CD4-positive, alpha-beta T cell treated with Interferon alpha-2 for 1 hour (primary cell): Measurements from ENCODE around the gene ACOT8.
"Not testable (repeated sequence)": the region's sequence is repeated elsewhere in the genome, so short reads cannot be mapped to it uniquely, and the experiment has no call there.

ENCODE experiments used
- DNase-seq, 2 donors: peaks; one replicate each; pipeline ENCODE4 v3.0.0-alpha.2; 2020 to 2022

ACOT8 gene

DNA sequence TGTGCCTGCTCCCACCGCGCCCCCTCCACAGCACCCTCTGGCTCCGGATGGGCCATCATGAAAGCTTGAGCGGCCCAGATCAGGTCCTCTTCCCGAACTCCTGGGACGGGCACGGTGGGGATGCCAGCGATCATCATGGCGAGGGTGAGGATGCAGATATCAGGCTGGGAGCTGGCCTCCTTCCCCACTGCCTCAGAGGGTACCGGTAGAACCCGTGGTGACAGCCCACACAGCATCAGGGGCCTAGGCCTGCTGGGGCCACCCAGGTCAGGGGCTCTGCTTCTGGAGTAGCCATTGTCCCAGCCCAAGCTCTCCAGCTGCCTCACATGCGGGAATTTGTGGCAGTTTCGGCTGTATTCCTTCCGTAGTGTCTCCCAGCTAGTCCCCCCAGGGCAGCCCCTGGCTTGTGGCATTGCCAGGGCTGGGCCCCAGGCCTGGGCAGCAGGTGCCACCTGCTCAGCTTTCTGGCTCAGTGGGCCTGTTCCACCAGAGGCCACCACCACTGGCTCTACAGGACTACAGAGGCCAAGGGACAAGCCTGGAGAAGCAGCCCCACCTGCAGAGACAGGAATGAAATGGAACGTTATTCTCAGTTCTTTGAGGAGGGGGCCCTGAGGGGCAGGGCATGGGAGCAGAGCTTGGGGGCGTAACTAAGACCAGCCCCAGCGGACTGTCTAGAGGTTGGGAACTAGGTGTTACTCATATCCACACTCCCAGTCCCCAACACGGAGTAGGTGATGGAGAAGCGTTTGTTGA lies 29.6 kb upstream of the ACOT8 start:
- no peak for DNase-seq

DNA sequence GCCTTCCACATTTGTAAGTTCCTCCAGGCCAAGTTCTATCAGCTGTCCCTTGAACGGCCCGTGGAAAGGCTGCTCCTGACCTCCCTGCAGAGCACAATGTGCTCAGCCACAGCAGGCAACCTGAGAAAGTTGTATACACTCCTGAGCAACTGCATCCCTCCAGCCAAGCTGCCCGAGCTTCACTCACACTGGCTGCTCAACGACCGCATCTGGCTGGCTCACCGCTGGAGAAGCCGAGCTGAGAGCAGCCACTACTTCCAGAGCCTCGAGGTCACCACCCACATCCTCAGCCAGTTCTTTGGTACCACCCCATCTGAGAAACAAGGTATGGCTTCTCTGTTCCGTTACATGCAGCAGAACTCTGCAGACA lies 25.9 kb upstream of the ACOT8 start:
- DNase-seq: no peak

DNA sequence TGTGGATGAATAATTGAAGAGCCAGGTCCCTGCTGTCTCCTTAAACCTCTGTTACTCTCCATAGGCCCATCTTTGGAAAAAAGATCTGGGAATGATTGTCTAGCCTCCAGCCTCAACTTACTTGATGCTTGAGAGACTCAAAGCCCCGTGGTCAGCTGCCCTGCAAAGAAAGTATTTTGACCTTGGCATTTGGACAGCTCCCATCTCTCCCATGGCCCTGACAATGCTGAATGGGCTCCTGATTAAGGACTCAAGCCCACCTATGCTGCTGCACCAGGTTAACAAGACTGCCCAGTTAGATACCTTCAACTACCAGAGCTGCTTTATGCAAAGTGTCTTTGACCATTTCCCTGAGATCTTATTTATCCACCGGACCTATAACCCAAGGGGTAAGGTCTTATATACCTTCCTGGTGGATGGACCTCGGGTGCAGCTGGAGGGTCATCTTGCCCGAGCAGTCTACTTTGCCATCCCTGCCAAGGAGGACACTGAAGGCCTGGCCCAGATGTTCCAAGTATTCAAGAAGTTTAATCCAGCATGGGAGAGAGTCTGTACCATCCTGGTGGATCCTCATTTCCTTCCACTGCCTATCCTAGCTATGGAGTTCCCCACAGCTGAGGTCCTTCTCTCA lies 25.4 kb upstream of the ACOT8 start:
- no peak for DNase-seq

DNA sequence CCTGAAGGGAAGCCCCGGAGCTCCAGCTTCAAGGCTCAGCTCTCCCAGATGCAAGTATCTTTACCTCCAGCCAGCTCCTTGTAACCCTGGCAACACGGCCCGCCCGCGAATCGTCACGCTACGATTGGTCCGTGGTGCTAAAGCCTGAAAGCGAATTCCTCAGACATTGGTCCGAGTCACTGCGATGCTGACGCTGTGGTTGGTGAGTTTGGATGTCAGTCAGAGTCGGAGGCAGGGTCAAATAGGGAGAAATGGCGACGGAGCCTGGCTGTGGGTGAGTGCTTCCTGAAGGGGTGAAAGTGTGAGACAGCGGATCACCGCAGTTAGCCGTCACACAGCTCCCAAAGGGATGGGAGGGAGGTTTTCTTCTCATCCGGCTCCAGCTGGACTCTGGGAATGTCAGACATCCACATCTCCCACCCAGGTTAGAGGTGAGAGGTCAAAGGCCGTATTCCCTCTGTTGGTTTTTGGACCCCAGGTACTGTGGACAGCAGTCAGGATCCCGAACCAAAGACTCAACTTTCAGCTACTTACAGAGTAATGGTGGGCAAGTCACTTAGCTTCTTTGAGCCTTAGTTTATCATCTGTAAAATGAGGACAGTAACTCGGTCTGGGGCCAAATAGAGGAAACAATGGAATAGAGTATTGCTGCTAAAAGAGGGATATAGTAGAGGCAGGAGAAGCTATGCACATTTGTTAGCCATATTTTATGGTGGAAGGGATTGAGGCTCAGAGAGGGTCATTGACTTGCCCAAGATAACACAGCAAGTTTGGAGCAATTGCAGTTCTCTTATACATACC lies 24.0 kb upstream of the ACOT8 start, which contains the start of gene ZSWIM1:
Gene ZSWIM1 (plus strand): TSS at position 240 of the 801 bp plus-strand sequence. CDS start 1,366 bp downstream, outside the sequence.
- DNase-seq: peak; percentile 97 to 99

DNA sequence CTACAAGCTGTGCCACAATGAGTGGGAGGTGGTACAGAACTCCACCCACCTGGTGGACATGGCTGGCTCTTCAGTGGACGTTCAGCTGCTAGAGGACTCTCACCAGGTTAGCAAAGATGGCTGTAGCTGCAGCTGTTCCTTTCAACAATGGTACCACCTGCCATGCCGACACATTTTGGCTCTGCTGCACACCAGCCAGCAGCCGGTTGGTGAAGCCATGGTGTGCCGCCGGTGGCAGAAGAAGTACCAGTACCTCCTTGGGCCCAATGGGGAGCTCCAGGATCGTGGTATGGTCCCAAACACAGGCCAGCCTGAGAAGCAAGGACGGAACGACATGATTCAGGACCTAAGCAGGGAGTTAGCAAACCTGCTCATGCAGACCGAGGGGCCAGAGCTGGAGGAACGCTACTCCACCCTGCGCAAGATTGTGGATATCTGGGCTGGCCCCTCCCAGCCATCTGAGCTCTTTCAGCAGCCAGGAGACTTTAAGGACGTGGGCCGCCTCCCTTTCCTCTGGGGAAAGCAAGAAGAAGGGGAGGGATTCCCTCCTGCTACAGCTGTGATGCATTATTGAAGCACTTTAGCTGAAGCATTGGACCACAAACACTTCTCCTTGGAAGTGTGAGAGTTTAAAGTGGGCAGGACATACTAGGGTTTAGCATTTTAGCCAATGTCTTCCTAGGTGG lies 21.0 kb upstream of the ACOT8 start:
- DNase-seq: no peak

DNA sequence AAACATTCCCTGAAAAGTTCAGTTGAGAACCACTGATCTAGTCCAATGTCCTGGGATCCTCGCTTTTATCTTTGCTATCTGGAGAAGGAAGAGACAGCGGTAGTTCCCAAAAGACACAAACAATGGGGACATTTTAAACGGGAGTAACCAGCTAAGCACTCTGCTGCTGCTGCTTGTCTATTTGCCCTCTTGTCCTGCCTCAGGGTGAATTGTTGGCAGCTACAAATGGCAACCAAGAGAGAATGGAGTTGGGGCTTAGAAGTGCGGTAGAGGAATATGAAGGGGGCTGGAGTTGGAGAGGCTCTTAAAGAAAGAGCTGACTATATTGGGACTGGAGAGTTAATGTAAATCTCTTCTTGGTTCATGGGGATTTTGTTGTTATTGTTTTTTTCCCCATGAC lies 17.4 kb upstream of the ACOT8 start:
- DNase-seq: no peak

DNA sequence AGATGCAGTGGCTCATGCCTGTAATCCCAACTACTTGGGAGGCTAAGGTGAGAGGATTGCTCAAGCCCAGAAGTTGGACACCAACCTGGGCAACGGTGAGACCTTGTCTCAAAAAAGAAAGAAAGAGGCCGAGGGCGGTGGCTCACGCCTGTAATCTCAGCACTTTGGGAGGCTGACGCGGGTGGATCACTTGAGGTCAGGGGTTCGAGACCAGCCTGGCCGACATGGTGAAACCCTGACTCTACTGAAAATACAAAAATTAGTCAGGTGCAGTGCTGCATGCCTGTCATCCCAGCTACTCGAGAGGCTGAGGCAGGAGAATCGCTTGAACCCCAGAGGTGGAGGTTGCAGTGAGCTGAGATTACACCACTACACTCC lies 16.9 kb upstream of the ACOT8 start:
- not testable (repeated sequence) for DNase-seq

DNA sequence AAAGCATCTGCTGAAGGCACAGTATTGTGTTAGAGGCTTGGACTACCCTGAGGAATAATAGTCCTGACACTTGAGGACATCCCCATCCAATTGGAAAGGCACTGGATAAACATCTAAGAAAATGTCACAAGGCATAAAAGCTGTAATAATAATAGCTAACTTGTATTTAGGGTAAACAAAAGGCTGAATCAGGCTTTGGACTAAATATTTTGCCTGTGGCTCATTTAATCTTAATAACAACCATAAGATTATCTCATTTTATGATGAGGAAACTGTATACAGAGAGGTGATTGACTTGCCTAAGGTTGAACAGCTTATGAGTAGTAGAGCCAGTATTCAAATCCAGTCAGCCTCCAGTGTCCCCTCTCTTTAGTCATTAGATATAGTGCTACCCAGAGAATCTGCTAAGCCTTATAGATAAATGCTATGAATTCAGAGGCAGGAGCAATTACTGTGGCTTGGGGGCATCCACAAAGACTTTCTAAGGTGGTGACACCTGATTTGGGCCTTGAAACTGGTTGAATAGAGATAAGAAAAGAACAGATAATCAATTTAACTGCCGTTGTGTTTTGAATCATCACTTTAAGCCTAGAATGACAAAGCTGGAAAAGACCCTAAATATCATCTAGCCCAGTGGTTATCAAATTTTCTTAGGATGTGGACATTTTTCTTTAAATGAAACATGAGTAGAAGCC lies 16.4 kb upstream of the ACOT8 start:
- DNase-seq: no peak

DNA sequence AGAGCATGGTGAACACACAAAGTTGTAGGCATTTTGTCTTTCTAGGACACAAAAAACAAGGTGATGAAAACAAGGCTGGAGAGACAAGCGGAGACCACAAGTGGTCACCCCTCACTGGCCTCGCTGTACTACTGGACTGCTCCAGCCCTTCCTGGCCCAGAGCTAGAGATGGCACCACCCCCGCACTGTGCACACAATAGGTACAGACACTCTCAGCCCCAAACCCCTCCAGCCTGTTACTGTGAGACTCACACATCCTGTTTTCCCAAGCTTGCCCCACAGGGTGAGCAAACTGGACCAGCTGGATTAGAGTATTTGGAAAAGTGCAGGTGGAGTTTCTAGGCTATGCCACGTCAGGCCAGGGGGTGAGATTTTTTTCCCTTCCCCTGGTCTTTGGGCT lies 15.4 kb upstream of the ACOT8 start:
- DNase-seq: no peak

DNA sequence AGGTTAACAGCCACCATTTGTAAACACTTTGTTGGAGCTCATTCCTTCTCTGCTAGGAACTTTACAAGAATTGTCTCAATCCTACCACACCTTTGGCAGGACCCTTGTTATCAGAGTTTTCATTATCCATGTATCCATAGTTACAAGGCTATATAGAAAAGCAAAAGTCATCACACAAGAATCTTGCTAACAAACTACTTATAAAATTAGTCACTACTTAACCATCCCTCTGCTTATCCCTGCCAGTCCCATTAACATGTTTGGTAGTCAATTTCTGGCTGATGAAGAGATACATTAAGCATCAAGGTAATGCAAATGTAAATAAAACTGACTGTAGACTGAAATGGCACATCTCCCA lies 10.6 kb upstream of the ACOT8 start:
- DNase-seq: no peak

DNA sequence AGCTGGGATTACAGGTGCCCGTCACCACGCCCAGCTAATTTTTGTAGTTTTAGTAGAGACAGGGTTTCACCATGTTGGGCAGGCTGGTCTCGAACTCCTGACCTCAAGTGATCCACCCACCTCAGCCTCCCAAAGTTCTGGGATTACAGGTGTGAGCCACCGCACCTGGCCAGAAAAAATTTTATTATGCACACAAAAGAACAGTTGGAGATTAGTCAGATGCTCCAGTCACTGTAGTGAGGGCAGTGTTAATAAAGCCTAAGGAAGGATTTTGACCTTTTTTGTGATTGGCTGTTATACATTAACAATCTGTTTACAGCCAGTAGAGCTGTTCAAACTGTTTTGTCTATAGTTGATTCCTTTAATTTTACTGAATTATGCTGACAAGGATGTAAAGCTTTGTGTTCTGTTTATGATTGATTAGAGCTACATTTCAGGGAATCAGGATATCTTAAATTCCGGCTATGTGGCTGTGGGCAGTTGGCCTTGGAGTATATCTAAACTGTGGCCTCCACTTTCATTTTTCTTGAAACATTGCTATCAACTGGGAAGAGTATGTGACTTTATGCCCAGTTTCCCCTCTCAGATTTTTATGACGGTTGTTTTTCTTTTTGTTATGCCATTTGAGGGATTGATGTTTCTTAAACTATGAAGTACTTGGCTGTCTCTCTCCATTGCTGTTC lies 10.1 kb upstream of the ACOT8 start:
- DNase-seq: no peak

DNA sequence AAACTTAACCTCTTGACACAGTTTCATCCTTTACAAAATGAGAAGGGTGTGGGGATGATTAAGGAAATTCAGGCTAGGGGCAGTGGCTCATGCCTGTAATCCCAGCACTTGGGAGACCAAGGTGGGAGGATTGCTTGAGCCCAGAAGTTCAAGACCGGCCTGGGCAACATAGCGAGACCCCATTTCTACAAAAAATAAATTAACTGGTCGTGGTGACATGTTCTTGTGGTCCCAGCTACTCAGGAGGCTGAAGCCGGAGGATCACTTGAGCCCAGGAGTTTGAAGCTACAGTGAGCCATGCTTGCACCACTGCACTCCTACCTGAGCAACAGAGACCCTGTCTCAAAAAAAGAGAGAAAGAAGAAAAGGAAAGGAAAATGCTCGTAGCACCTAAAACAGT lies 9.3 kb upstream of the ACOT8 start:
- no peak for DNase-seq

DNA sequence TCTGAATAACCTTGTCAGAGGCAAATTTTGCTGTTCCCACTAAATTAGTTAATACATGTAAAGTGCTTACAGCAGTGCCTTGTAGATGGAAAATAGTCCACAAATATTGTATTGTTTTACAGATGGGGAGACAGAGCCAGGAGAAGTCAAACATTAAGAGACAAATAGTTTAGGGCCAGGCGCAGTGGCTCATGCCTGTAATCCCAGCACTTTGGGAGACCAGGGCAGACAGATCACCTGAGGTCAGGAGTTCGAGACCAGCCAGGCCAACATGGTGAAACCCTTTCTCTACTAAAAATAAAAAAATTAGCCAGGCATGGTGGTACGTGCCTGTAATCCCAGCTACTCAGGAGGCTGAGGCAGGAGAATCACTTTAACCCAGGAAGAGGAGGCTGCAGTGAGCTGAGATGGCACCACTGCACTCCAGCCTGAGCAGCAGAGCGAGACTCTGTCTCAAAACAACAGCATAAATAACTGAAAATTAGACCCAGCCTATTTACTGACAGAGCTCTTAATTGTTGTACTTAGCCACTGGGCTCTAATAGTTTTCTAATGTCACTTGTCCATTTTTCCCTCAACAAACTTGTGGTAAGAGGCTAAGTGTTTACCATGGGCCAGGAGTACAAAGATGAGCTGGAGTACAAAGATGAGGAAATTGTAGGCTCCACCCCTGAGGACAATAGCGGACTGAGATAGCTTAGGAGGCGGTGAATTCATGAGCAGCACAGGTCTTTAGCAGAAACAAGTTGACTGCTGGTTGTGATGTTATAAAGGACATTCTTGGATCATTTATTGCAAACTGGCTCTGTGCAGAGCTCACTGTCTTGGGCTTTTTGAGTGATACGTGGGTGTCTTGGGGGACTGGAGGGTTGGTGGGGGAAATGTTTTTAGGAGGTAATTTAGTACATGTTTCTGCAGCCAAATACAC lies 6.6 kb upstream of the ACOT8 start:
- DNase-seq: no peak

DNA sequence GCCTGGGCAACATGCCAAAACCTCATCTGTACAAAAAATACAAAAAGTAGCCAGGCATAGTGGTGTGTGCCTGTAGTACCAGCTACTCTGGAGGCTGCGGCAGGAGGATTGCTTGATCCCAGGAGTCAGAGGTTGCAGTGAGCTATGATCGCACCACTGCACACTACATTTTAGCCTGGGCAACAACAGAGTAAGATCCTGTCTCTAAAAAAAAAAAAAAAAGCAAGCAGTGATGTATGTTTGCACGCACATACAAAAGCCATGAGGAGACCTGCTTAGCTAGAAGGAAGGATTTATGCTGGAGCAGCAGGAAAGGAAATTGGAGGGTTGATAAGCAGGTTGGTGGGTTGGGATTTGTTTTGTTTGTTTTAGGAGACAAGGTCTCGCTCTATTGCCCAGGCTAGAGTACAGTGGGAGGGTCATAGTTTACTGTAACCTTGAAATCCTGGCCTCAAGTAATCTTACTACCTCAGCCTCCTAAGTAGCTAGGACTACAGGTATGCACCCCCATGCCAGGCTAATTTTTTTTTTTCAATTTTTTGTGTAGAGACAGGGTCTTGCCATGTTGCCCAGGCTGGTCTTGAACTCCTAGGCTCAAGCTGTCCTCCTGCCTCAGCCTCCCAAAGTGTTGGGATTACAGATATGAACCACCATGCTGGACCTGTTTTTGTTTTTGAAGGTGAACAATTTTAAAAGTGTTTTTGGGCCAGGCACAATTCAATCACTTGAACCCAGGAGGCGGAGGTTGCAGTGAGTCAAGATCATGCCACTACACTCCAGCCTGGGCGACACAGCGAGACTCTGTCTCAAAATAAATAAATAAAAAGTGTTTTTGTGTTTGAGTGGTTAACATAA lies 4.3 kb upstream of the ACOT8 start:
- no peak for DNase-seq

DNA sequence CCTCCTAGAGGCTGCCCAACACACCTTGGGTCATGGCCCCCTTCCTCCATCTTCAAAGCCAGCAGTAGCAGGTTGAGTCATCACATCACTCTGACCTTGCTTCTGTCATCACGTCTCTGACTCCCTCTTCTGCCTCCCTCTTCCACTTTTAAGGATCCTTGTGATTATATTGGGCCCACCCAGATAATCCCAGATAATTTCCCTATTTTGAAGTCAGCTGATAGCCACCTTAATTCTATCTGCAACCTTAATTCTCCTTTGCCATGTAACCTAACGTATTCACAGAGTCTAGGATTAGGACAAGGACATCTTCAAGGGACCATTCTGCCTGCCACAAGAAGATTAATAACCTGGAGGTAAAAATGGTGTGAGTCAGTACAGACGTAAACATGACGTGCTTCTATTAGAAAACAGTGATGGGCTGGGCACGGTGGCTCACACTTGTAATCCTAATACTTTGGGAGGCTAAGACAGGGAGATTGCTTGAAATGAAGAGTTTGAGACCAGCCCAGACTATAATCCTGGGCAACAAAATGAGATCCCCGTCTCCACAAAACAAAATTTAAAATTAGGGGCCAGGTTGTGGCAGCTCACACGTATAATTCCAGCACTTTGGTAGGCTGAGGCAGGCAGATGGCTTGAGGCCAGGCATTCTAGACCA lies 3.5 kb upstream of the ACOT8 start:
- no peak for DNase-seq

DNA sequence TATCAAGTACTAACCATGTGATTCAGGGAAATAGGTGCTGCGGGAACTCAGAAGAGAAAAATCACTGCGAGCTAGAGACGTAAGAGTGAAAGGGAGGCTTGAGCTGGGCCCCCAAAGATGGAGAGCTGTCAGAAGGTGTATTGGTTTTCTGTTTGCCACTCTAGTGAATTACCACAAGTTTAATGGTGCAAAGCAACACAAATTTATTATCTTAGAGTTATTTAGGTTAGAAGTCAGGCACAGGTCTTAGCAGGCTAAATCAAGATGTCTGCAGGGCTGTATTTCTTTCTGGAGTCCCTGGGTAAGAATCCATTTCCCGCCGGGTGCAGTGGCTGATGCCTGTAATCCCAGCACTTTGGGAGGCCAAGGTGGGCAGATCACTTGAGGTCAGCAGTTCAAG lies 2.7 kb upstream of the ACOT8 start:
- no peak for DNase-seq

DNA sequence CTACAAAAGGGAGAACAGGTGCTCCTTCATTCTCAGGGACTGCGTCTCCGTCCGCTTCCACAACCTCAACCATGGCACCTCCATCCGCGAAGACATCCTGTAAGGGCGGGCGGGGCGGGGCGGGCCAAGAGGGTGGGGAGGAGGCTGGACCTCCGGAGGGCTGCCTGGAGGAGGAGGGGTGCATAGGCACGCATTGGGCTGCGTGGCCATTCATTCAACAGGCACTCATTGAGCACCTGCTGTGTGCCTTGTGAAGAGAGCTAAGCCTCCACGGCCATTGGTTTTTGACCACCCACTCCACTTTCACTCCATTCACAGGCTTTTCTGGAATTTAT lies 657 bp upstream of the ACOT8 start:
- no peak for DNase-seq

DNA sequence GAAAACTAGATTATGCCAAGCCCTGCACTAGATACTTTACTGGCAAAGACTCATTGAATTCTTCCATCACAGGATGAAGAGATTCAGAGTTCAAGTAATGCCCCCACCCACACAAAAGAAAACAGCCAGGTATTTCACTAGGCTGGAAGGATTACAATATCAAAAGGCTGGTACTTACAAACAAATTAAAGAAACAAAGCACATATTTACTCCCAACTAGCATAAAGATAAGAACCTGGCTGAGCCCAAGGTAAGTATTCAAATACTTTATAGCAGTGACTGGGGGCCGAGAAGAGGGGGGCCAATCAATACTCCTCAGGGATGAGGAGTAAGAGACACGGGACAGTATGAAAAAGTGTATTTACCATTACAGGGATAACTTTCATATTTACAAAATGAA lies 3.7 kb downstream of the ACOT8 start:
- no peak for DNase-seq

DNA sequence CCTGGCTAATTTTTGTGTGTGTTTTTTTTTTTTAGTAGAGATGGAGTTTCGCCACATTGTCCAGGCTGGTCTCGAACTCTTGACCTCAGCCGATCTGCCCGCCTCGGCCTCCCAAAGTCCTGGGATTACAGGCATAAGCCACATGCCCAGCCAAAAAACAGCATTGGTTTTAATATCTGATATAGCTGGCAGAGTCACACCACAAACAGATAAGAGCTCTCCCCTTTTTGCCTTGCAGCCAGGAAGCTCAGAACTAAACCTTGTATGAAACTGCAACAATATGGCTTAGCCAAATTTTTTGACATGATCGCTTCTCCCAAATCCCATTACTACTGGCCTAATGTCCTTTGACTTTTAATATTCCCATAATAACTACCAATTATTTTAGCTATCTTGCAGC lies 4.9 kb downstream of the ACOT8 start:
- DNase-seq: no peak

DNA sequence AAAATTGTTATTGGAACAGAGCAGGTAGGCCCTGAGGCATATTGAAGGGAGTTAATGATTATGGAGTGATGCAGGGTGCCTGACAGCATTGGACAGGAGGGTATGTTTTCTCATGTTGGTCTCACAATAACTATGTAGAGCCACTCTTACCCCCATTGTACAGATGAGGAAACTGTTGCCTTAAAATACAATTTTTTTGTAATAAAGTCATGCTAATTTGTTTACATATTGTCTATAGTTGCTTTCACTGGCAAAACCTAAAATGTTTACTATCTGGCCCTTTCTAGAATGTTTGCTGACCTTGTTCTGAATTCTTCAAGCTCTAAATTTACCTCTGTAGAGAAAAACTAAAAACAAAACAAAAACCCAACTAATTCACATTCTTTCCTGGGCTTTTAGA lies 5.7 kb downstream of the ACOT8 start:
- DNase-seq: no peak
